ENCODE data around the gene EOGT.

- no peak for TF ChIP-seq POLR2A (IDR thresholded peaks at IDR 0.05)
- TF ChIP-seq CTCF (IDR thresholded peaks at IDR 0.05), result no peak
These were observed 26.8 kb downstream of the EOGT start for GRCh38 chr3:68986496-68987208.
